ENCODE results near the gene ZGPAT. TPM values are rescaled to one million over a fixed set of nuclear protein-coding genes. Genes with fewer than 3 reads are reported as not detected.

ZGPAT gene
- total and polyA plus RNA-seq, 2 of the 13 experiments (the other 11 are each of a cell fraction or from before 2014, with no cell fraction given) = 23.0 to 41.9 TPM

GRCh38 chr20:63736893-63737694 lies 29.3 kb downstream of the ZGPAT start (continued):
- TF ChIP-seq ZSCAN12 (CRISPR knock-in tag; IDR thresholded peaks at IDR 0.05) (no peak), ZNF136 (CRISPR knock-in tag; IDR thresholded peaks at IDR 0.05; ENCODE audit: low read depth) (peak; percentile 93; the same call in 1 of the 2 replicates), NFYB (CRISPR knock-in tag; IDR thresholded peaks at IDR 0.05) (peak; percentile 50), POLR2AphosphoS2 (IDR thresholded peaks at IDR 0.05; ENCODE audit: low read depth, low read length) (0 out of 2 replicates have a peak, but pooled peaks have one; percentile 60), ZNF674 (CRISPR knock-in tag; IDR thresholded peaks at IDR 0.05; ENCODE audit: low read depth) (0 out of 2 replicates have a peak, but pooled peaks have one; percentile 64), ZBTB14 (CRISPR knock-in tag; IDR thresholded peaks at IDR 0.05) (no peak), STAG1 (CRISPR knock-in tag; IDR thresholded peaks at IDR 0.05) (peak; percentile 18; the same call in 1 of the 2 replicates), ZNF263 (CRISPR knock-in tag; IDR thresholded peaks at IDR 0.05) (no peak), ZNF83 (CRISPR knock-in tag; IDR thresholded peaks at IDR 0.05; ENCODE audit: borderline replicate concordance) (peak; percentile 87; the same call in 1 of the 2 replicates), CHCHD3 (CRISPR knock-in tag; IDR thresholded peaks at IDR 0.05) (peak; percentile 91), ZSCAN21 (CRISPR knock-in tag; IDR thresholded peaks at IDR 0.05; ENCODE audit: borderline replicate concordance) (no peak; the same call in 1 of the 2 replicates), ZNF264 (CRISPR knock-in tag; IDR thresholded peaks at IDR 0.05) (no peak), SIN3B (IDR thresholded peaks at IDR 0.05; ENCODE audit: low read length) (no peak), ZNF704 (CRISPR knock-in tag; IDR thresholded peaks at IDR 0.05; ENCODE audit: borderline replicate concordance) (no peak), ZNF432 (CRISPR knock-in tag; IDR thresholded peaks at IDR 0.05; ENCODE audit: borderline replicate concordance) (no peak), POLR2G (IDR thresholded peaks at IDR 0.05; ENCODE audit: low read depth, low read length) (peak; percentile 63; the same call in 1 of the 2 replicates), RBFOX2 (IDR thresholded peaks at IDR 0.05; ENCODE audit: low read depth, low read length) (peak; percentile 81), TRIM24 (CRISPR knock-in tag; IDR thresholded peaks at IDR 0.05) (0 out of 2 replicates have a peak, but pooled peaks have one; percentile 33), ZBTB25 (CRISPR knock-in tag; IDR thresholded peaks at IDR 0.05) (no peak; the same call in 1 of the 2 replicates), ZFP90 (CRISPR knock-in tag; IDR thresholded peaks at IDR 0.05; ENCODE audit: borderline replicate concordance) (0 out of 2 replicates have a peak, but pooled peaks have one; percentile 65), FUBP1 (CRISPR knock-in tag; IDR thresholded peaks at IDR 0.05; ENCODE audit: borderline replicate concordance) (peak; percentile 87; the same call in 1 of the 2 replicates), SRSF1 (optimal IDR thresholded peaks at IDR 0.05; ENCODE audit: low read depth, low read length) (peak; percentile 61)
